Medulla oblongata (tissue), 1 donor: Measurements from ENCODE around the gene ALK.

Experiments used
- DNase-seq: peaks from one replicate; pipeline ENCODE4 v3.0.0-alpha.2; 2015; ENCODE audit errors: extremely low spot score

Gene ALK

DNA sequence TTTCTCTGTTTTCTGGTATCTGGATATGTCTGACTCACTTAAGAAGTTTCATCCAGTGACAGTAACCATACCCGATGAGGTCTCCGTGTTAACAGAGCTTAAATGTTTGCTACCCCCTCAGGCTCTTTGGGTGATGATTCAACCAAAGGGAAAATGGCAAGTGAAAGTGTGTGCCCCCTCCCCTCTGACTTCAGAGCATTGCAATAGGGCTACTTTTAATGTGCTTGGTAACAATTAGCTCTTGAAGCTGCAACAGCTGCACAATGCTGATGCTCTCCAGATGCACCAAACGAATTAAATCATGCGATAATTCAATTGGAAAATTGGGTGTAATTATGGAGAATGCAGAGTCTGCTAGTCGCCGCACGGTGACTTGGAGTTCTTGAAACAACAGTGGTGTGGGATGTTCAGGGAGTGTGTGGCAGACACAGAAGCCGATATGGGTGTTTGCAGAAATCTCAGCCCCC, 270.7 kb downstream of the ALK start:
- DNase-seq, result no peak

GRCh38 chr2:29644949-29645348, 276.4 kb downstream of the ALK start:
- no peak for DNase-seq

DNA sequence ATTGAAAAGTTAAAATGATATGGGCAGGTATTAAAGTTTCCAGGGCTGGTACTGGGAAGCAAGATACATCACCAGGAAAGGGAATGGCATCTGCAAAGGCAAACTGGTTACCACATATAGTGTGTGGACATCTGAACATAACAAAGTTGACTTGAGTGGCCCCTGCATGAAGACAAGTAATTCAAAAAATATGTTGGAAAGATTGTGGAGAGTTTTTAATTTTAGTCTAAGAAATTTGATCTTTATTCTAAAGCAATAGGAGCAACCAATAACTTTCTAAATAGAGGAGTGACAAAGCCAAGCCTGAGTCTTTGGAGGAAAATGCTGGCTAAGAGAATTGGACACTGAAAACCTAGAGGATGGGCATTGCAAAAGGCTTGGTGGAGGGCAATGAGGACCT, 278.2 kb downstream of the ALK start:
- DNase-seq, result no peak

DNA sequence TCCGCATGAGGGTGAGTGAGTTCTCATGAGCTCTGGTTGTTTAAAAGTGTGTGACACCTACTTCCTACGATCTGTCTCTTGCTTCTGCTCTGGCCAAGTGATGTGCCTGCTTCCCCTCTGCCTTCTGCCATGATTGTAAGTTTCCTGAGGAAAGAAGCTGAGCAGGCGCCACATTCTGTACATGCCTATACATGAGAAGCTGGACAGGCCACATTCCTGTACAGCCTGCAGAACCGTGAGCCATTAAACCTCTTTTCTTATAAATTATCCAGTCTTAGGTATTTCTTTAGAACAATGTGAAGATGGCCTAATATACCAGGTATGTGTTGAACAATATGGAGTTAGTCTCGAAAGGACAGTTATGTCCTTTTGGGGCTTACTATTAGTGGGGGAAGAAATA, 281.0 kb downstream of the ALK start:
- DNase-seq, result no peak

GRCh38 chr2:29638641-29639040, 282.7 kb downstream of the ALK start:
- no peak for DNase-seq

GRCh38 chr2:29634916-29635315, 286.5 kb downstream of the ALK start:
- no peak for DNase-seq

DNA sequence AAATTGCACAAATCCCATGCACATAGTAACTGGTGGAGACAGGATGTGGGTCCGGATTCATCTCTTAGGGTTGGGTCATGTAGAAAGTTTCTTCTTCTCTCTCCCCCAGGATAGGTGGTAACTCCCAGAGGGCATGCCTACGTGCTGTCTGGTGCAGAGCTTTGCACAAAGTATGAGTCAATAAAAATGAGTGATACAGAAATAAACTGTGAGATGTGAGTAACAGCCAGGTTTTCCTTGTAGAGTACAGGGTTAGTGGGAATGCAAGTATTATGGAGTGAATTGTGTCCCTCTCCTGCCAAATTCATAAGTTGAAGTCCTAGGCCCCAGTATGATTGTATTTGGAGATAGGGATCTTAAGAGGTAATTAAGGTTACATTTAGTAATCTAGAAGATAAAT, 289.4 kb downstream of the ALK start:
- DNase-seq, result no peak

DNA sequence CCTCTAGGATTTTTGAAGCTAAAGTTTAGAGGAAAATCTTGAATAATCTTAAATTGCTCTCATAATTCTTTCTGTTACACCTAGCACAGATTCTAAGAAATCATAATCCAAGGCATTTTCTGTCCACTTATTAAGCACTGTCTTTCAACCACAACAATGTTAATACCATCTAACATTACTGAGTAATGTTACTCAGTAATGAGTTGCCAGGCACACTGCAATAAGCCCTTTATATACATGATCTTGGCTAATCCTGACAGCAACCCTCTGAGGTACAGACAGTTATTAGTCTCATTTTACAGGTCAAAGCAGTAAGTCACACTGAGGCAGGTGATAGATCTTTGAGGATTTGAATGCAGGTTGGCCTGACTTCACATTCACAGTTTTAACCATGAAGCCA, 291.9 kb downstream of the ALK start:
- DNase-seq, result no peak

DNA sequence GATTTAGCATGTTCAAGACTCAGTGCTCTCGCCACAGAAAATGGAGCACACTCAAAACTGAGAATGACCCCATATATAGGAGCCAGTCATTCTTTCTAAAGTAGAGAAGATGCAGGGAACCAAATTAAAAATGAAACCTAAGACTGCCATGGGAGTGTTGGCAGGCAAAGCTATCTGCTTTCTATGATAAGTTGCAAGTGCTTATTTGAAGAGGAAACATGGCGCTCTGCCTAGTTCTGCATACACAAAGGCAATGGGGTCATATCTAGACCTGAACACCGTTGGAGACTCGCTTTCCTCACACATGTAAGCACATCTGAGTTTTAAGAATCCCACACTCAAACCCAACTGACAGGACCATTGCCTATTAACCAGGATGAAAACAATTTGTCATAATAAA, 292.5 kb downstream of the ALK start:
- DNase-seq, result no peak

GRCh38 chr2:29628108-29628745, 293.2 kb downstream of the ALK start:
- DNase-seq, result no peak

DNA sequence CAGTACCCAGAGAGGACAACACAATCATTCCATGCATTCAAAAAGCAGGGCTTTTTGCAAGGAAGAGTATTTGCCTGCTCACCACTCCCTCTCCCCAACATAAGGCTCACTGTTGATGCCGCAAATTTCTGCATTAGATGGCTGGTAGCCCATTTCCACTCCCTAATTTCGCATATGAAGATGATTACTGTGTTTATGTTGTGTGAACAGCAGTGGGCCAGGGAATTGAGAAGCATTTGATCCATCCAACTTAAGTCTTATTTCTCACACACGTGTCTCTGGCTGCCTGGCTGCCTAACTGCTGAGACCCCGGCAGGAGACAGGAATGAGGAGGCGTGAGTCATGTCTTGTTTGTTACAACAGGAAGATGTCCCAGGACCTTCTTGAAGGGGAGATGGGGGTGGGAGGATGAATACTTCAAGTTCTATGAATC, 294.1 kb downstream of the ALK start:
- DNase-seq, result no peak

DNA sequence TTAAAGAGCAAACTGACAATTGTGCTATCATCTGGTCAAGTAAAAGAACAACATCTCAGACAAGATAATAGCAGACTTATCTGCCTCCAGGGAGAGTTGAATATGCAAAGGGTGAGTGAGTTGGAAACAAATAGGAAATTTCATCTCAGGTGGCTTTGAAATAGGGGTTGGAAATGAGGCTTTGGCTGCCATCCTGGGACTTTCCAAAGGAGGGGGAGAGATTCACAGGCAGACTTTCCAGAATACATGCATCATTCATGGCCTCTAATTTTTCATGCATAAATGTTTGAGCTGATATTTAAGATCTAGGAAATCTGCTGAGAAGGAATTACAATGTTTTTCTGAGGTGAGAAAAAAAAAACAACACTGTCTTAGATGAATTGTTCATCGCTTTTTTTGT, 300.5 kb downstream of the ALK start:
- DNase-seq, result no peak

DNA sequence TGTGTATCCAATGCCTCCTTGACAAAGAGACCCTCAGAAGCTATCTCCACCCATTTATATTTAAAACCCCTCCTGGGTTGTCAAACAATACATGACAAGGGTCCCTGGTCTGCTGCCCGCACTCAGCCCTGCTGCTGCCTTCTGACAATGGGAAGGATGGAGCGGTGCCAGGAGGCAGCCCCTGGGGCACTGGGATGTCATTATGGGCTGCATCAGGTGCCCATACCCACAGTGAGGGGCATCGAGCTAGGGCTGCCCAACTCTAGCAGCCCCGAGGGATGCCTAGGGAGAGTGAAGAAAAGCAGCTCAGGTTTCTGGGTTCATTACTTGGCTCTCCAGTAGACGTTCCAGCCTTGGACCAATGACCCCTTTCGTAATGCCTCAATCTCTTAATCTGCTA, 301.7 kb downstream of the ALK start:
- DNase-seq, result no peak

DNA sequence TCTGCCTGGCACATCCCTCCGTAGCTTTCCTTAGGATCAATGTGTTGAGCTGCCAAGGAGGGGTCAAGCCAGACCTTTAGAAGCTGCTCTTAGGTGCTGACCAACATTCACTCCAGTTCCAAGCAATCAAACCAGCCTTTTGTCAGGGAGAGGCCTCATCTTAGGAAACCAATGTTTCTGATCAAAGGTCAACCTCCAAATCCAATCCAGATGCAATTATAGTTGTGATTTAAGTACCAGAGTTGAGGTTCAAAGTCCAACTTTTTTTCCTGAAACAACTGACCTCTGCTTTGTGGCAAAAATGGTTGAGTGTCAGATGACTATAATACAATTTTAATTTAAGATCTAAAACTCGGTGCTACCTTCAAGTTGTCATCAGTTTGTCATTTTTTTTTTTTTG, 303.4 kb downstream of the ALK start:
- DNase-seq, result no peak

GRCh38 chr2:29617351-29617750, 304.0 kb downstream of the ALK start:
- DNase-seq, result no peak

DNA sequence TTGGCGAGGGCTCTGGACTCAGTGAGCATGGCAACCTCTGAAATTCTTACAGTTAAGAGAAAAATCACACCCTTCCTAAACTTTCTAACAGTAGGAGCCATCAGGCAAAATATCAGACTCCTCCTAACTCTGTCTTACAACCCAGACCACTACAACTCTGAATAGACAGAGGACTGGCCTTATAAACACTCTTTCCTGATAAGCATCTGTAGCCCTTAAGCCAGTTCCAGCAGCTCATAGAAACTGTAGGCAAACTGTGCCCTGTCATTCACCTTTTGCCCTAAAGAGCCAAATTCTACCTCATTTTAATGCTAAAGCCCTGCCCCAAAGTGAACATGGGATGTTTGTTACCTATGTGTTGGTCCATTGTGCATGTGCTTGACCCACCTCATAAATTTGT, 304.8 kb downstream of the ALK start:
- no peak for DNase-seq

DNA sequence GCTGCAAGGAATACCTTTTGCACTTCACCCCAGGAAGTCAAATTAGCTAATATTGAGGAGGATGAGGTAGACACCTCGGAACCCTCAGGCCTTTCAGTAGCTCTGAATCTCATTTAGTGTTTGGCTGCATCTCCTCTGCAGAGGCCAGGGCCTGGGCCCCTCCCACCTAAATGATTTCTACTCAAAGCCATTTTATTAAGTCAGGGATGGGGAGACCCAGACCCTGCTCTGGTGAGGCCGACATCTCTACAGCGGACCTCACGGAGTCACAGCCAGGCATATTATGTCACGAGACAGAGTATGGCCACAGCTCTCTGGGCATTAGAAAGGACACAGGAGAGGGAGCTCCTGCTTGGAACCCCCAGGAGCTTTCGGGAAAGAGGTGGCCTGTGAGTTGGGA, 305.5 kb downstream of the ALK start:
- DNase-seq, result no peak

DNA sequence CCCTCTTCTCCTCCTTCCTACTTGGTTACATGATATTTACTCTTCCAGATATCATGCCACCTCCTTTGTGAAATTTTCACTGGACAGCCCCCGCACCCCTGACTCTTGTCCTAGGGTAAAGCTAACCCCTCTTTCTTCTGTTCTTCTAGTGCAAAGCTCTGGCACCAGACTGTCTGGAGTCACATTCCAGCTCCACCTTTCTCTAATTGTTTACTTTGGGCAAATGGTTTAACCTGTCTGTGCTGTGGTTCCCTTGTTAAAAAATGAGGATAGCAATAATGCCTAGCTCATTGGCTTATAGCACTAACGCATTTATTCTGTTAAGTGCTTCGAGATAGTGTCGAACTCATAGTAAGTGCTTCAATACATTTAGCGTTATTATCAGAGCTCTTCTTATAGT, 306.2 kb downstream of the ALK start:
- DNase-seq, result no peak

DNA sequence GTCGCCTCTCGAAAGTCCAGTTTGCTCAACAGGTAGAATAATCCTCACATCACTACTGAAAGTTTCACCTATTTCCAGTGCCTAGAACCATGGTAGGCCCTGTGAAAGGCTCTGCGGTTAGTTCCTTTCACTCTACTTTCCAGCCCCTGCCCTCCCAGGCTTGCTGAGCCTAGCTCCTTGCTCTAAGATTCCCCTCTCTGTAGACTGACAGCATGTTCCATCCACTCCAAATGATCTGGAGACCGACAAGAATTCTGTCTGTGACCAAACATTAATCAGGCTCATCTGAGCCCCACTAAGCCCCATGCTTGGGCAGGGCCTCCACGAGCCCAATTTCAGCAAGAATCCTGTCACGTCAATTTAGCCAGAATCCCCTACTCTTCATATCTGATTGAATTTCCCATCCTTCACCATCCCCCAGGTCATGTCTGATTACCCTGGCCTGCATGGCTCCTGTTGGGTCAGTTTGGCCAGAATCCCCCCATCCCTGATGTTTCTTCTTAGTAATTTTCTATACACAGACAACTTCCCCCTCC, 307.0 kb downstream of the ALK start:
- no peak for DNase-seq

GRCh38 chr2:29613792-29614266, 307.6 kb downstream of the ALK start:
- no peak for DNase-seq

DNA sequence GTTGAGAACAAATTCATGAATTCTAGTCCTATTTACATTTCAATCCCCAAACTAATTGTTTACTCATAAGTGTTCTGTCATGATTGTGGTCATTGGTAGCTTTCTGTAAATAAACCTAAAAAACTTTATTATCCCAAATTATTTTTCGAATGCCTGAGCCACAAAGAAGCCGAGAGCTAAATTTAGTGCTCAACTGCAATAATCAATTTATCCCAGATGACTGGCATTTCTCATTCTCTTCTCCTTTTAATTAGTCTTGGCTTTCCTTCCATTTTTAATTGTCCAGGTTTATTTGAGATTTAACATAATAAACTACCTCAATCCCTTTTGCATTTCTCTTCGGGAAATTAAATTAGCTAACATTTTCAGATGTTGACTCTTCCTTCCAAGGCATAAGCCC, 308.3 kb downstream of the ALK start:
- DNase-seq, result no peak

DNA sequence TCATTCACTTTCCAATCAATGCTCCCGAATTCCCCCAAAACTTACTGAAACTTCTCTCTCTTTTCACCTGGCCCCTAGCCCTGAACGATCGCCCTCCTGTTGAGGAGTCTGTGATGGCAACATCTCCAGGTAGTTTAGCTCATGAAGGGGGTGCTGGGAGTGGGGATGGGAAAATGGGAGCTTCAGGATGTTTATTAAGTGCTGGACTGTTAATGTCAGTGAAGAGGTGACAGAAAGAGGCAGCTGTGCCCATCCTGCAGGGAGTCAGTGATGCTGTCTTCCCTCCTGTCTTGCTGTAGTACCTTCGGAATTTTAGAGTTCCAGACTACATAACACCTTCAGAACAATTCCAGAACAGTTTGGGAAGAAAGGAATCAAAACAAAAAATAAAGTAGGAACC, 308.8 kb downstream of the ALK start:
- DNase-seq, result no peak

DNA sequence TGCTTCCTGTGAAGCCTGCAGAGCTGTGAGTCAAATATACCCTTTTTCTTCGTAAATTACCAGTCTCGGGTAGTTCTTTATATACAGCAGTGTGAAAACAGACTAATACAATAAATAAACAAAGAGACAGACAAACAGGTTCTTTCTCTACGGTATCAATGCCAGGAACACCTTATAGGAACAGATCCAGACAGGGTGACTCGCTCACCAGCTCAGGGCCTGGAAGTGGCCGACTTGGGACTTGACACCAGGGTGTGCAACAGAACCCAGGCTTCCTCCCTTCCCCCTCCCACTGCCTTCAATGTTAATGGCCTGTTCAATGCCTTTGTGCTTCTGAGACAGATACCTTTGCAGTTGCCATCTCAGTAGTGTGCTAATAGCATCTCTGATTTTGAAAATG, 309.5 kb downstream of the ALK start:
- no peak for DNase-seq

DNA sequence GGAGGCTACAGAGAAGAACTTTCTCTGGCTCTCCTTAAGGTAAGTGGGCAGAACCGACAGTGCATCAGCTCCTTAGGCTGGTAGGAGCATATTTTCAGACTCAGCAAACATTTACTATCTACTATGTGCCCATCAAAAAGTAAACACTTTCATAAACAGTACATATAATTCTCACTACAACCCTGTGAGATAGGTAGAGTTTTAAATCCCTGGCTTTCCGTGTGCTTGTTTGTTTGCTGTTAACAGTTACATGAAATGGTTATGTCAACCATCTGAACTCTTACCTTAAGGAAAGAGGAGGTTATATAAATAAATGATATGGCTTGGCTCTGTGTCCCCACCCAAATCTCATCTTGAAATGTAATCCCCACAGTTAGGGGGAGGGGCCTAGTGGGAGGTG, 310.1 kb downstream of the ALK start:
- DNase-seq, result no peak
